Measurements from ENCODE around the gene NR2F2.

Gene NR2F2

GRCh38 chr15:96320107-96320506 is 10.4 kb upstream of the NR2F2 start:
- no peak for DNase-seq (ENCODE audit: low read depth in 2 of 2)

GRCh38 chr15:96320703-96321638 is 9.5 kb upstream of the NR2F2 start:
- DNase-seq (ENCODE audit: low read depth in 2 of 2): no peak

- DNase-seq (ENCODE audit: low read depth in 2 of 2): no peak
Measured at GRCh38 chr15:96321639-96322535, 8.6 kb upstream of the NR2F2 start.

- no peak for DNase-seq (ENCODE audit: low read depth in 2 of 2)
Measured at GRCh38 chr15:96322536-96323318, 7.8 kb upstream of the NR2F2 start.

- no peak for DNase-seq (ENCODE audit: low read depth in 2 of 2)
Measured at GRCh38 chr15:96323319-96324145, 7.0 kb upstream of the NR2F2 start.

GRCh38 chr15:96324192-96324895 is 6.2 kb upstream of the NR2F2 start:
- no peak for DNase-seq (ENCODE audit: low read depth in 2 of 2)

- DNase-seq (ENCODE audit: low read depth in 2 of 2): no peak
Measured at GRCh38 chr15:96324940-96325540, 5.5 kb upstream of the NR2F2 start.

GRCh38 chr15:96325541-96326327 is 4.8 kb upstream of the NR2F2 start:
- no peak for DNase-seq (ENCODE audit: low read depth in 2 of 2)

- no peak for DNase-seq (ENCODE audit: low read depth in 2 of 2)
Measured at GRCh38 chr15:96326328-96327154, 4.0 kb upstream of the NR2F2 start.

- DNase-seq (ENCODE audit: low read depth in 2 of 2): no peak
Measured at GRCh38 chr15:96327155-96327741, 3.3 kb upstream of the NR2F2 start.

- DNase-seq (ENCODE audit: low read depth in 2 of 2): no peak
Measured at GRCh38 chr15:96328181-96328876, 2.2 kb upstream of the NR2F2 start.

- no peak for DNase-seq (ENCODE audit: low read depth in 2 of 2)
Measured at GRCh38 chr15:96328877-96329195, 1.7 kb upstream of the NR2F2 start.

- no peak for DNase-seq (ENCODE audit: low read depth in 2 of 2)
Measured at GRCh38 chr15:96329403-96329981, 1.0 kb upstream of the NR2F2 start.

GRCh38 chr15:96330064-96330449 is 443 bp upstream of the NR2F2 start:
- no peak for DNase-seq (ENCODE audit: low read depth in 2 of 2)

- DNase-seq (ENCODE audit: low read depth in 2 of 2): no peak
Measured at GRCh38 chr15:96331144-96331944, 844 bp downstream of the NR2F2 start.
